ENCODE data around the gene CBY3. TPM values are rescaled to one million over a fixed set of nuclear protein-coding genes. Genes with fewer than 3 reads are reported as not detected.

Gene CBY3
- total and polyA plus RNA-seq, 2 of the 8 experiments (the other 6 are each of a cell fraction or from before 2014, with no cell fraction given), result 0.39 TPM

DNA sequence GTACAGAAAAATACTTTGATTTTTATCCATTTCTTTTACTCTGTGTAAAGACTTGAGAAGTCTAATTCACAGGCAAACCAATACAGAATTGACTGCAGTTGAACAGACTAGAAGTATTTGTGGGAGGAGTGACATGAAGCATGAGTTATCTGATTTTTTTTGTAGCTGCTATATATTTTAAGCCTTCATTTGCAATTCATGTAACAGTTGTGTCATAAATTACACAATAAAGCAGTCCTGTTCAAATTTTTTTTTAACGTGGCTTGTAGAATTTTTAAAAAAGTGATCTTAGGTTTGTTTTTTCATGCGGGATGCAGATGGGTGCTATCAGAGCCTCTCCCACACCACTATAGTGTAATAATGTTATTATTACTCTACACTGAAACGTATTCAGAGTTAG lies 48.9 kb upstream of the CBY3 start:
- WGBS, 2 experiments (ENCODE audit: extremely low coverage in 1 of 2, insufficient coverage in 1 of 2, insufficient read length in 1 of 2, insufficient replicate concordance in 2 of 2, low coverage in 1 of 2, low lambda C conversion rate in 2 of 2, missing lambda C conversion rate in 1 of 2), result 92% methylated on average over 3 of the region's 3 CpGs; no CpG with 5 or more reads in 1 of the 2 experiments
- H3K14ac ChIP-seq (ENCODE audit: insufficient read length), result no peak overlapping the region
- no peak for TF ChIP-seq CEBPB (IDR thresholded peaks at IDR 0.05; ENCODE audit: low read depth, low read length)
- TF ChIP-seq RFX5 (IDR thresholded peaks at IDR 0.05; ENCODE audit: borderline replicate concordance, low read depth, low read length), result no peak
- no peak for TF ChIP-seq BACH1 (IDR thresholded peaks at IDR 0.05; ENCODE audit: low read length)
- no peak for TF ChIP-seq SRF (IDR thresholded peaks at IDR 0.05; ENCODE audit: low read depth, low read length)
- TF ChIP-seq HDAC2 (IDR thresholded peaks at IDR 0.05; ENCODE audit: borderline replicate concordance in 1 of 2, low read depth in 2 of 2, low read length in 2 of 2), result no peak
- TF ChIP-seq, protein P1, sequence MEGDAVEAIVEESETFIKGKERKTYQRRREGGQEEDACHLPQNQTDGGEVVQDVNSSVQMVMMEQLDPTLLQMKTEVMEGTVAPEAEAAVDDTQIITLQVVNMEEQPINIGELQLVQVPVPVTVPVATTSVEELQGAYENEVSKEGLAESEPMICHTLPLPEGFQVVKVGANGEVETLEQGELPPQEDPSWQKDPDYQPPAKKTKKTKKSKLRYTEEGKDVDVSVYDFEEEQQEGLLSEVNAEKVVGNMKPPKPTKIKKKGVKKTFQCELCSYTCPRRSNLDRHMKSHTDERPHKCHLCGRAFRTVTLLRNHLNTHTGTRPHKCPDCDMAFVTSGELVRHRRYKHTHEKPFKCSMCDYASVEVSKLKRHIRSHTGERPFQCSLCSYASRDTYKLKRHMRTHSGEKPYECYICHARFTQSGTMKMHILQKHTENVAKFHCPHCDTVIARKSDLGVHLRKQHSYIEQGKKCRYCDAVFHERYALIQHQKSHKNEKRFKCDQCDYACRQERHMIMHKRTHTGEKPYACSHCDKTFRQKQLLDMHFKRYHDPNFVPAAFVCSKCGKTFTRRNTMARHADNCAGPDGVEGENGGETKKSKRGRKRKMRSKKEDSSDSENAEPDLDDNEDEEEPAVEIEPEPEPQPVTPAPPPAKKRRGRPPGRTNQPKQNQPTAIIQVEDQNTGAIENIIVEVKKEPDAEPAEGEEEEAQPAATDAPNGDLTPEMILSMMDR (IDR thresholded peaks at IDR 0.05; ENCODE audit: control extremely low read depth in 1 of 3, insufficient read depth in 1 of 3, low read depth in 1 of 3, low read length in 3 of 3), result no peak
- no peak for TF ChIP-seq TAF1 (IDR thresholded peaks at IDR 0.05; ENCODE audit: low read depth, low read length)
- TF ChIP-seq RAD21 (IDR thresholded peaks at IDR 0.05 in 1 of 2, conservative IDR thresholded peaks at IDR 0.05 in 1 of 2; ENCODE audit: low read depth in 2 of 2, low read length in 2 of 2), result no peak
- TF ChIP-seq TCF12 (IDR thresholded peaks at IDR 0.05; ENCODE audit: low read depth, low read length), result no peak
- no peak for TF ChIP-seq BCL11A (IDR thresholded peaks at IDR 0.05; ENCODE audit: low read depth in 2 of 2, low read length in 2 of 2)
- TF ChIP-seq TAF7 (optimal IDR thresholded peaks at IDR 0.05; ENCODE audit: borderline replicate concordance, low read depth, low read length), result no peak

More for the DNA sequence above, 48.9 kb upstream of the CBY3 start:
- H3K27ac ChIP-seq (ENCODE audit: low read depth, low read length), result no peak overlapping the region
- H2BK20ac ChIP-seq (ENCODE audit: low read length), result no peak overlapping the region
- H4K8ac ChIP-seq (ENCODE audit: extremely low read depth, insufficient read depth, low read length), result no peak overlapping the region
- H3K23me2 ChIP-seq (ENCODE audit: low read depth, low read length), result peaks cover 4% of the 10 kb centered on the region; the same call in 1 of the 2 replicates
- H3K4me3 ChIP-seq (ENCODE audit: extremely low read depth in 1 of 4, insufficient read depth in 2 of 4, low read depth in 3 of 4, low read length in 4 of 4), result no peak overlapping the region
- FAIRE-seq, result no peak
- no peak overlapping the region for H2BK120ac ChIP-seq (replicated peaks; ENCODE audit: low read depth, low read length)
- no peak overlapping the region for H2BK5ac ChIP-seq (ENCODE audit: low read depth, low read length)
- H4K20me1 ChIP-seq (replicated peaks in 1 of 2; ENCODE audit: control insufficient read depth in 1 of 2, insufficient read depth in 2 of 2, low read length in 2 of 2), result peaks cover 7 to 10% of the 10 kb centered on the region in 2 experiments
- DNase-seq (ENCODE audit: low read depth in 1 of 2, low spot score in 2 of 2), result no peak
- H2BK12ac ChIP-seq (ENCODE audit: low read depth, low read length), result no peak overlapping the region
- no peak overlapping the region for H3K23ac ChIP-seq (ENCODE audit: insufficient read length)
- no peak overlapping the region for H4K5ac ChIP-seq (ENCODE audit: insufficient read length, low read depth, low read length)
- no peak overlapping the region for H2AK5ac ChIP-seq (ENCODE audit: low read depth, low read length)
- no peaks in the 10 kb centered on the region for H3K27me3 ChIP-seq (replicated peaks in 1 of 4; ENCODE audit: control insufficient read depth in 3 of 4, extremely low read depth in 1 of 4, insufficient read depth in 3 of 4, low read length in 3 of 4)
- H3K4me2 ChIP-seq (ENCODE audit: insufficient read depth in 1 of 2, low read depth in 2 of 2, low read length in 2 of 2), result no peak overlapping the region
- H3K4me1 ChIP-seq (replicated peaks in 1 of 4; ENCODE audit: control insufficient read depth in 3 of 4, insufficient read depth in 4 of 4, low read length in 3 of 4), result peaks cover 0 to 3% (median 3%) of the 10 kb centered on the region in 4 experiments; a peak in 3 of 7 replicates
- ChIA-PET POLR2A (ENCODE audit: partially characterized antibody) (interaction anchor here (0.7 to 7.4 kb wide), 8 partner anchors 8 to 121 kb away, joined by 3 to 60 read pairs (median 3); no protein-coding TSS in a partner anchor), CTCF (ENCODE audit: partially characterized antibody) (interaction anchor here (0.7 to 1.3 kb wide), 4 partner anchors 33 to 61 kb away, joined by 3 to 5 read pairs (median 4); no protein-coding TSS in a partner anchor)
- no peaks in the 10 kb centered on the region for H3K9me3 ChIP-seq (ENCODE audit: insufficient read depth in 2 of 2, low read depth in 1 of 2, low read length in 1 of 2)
- peaks cover 31 to 61% (median 43%) of the 10 kb centered on the region in 4 experiments for H3K36me3 ChIP-seq (ENCODE audit: control insufficient read depth in 2 of 4, insufficient read depth in 4 of 4, low read length in 3 of 4)
- no peak overlapping the region for H2BK15ac ChIP-seq (ENCODE audit: low read length)
- H3K56ac ChIP-seq (replicated peaks; ENCODE audit: insufficient read length, low read depth, low read length), result no peak overlapping the region
- no peak overlapping the region for H3K18ac ChIP-seq (ENCODE audit: extremely low read depth, low read length)
- no peak overlapping the region for H3K4ac ChIP-seq (replicated peaks; ENCODE audit: insufficient read length, low read depth, low read length)
- peaks cover 6 to 18% of the 10 kb centered on the region in 2 experiments for H3K79me2 ChIP-seq (ENCODE audit: control insufficient read depth in 1 of 2, insufficient read depth in 2 of 2, low read length in 2 of 2)
- no peak overlapping the region for H3K9ac ChIP-seq (replicated peaks in 1 of 4; ENCODE audit: extremely low read depth in 1 of 4, low read depth in 3 of 4, low read length in 3 of 4)
- no peak overlapping the region for H2AFZ ChIP-seq (ENCODE audit: low read length)
- no peak overlapping the region for H4K91ac ChIP-seq (replicated peaks; ENCODE audit: insufficient read length, low read length)
- H3K79me1 ChIP-seq (ENCODE audit: low read depth, low read length), result peaks cover 2% of the 10 kb centered on the region
